NB4 (cell line): ENCODE results near the gene PRPSAP2.

Source experiments
- DNase-seq: peaks from one replicate; pipeline ENCODE4 v3.0.0; 2010; ENCODE audit warnings: low read depth
- H3K4me3 ChIP-seq: one replicate; pipeline ENCODE4 v1.5.1; 2011; ENCODE audit warnings: mild to moderate bottlenecking, low read depth, low read length, moderate library complexity
- MAX ChIP-seq: IDR thresholded peaks from 2 replicates; pipeline ENCODE4 v1.6.1; 2011; ENCODE audit warnings: low read depth, low read length
- MYC ChIP-seq: IDR thresholded peaks from 2 replicates; pipeline ENCODE4 v1.6.1; 2011; ENCODE audit warnings: low read depth, low read length
- POLR2A ChIP-seq: IDR thresholded peaks from 2 replicates; pipeline ENCODE4 v1.6.1; 2011; ENCODE audit warnings: mild to moderate bottlenecking; ENCODE audit not compliant: insufficient read length; ENCODE audit errors: extremely low read depth
- TF ChIP-seq, protein P1 (sequence below): IDR thresholded peaks from one replicate; pipeline ENCODE4 v1.5.1; 2012; ENCODE audit warnings: low read depth, low read length

The PRPSAP2 gene

DNA sequence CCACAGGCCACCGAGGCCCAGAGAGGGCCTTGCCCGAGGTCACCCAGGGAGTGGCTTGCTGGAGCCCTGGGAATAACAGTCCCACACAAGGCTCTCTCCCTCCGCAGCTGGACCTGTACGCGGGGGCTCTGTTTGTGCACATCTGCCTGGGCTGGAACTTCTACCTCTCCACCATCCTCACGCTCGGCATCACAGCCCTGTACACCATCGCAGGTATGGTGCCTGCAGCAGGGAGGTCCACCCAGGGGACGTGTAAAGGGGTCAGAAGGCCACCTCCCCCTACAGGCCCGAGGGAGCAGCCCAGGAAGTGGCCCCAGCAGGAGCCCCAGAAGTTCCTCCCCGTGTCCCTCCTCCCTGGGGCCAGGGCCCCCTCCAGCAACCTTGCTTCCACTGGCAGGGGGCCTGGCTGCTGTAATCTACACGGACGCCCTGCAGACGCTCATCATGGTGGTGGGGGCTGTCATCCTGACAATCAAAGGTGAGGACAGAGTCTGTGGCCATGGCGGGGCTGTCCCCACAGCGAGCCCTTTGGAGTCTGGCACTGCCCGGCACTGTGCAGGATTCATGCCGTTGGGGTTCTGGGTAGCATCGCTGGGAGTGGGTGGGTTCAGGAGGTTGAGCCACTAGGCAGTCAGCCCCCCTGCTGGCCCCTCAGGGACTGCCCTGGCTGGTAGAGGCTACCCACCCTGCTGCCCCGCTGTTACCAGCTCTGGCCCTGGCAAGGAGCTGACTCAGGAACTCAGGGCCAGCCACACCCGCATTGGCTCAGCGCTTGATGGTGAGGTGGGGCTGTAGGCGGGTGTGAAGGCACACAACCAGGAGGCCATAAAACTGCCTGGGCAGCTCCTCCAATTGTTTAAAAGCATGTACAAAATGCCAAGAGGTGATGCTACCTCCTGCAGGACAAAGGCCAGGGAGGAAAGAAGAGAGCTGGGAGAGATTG lies 111.3 kb downstream of the PRPSAP2 start:
- peak; percentile 58 for DNase-seq
- no peak for TF ChIP-seq POLR2A
- TF ChIP-seq MYC, result no peak
- no peak overlapping the region for H3K4me3 ChIP-seq

GRCh38 chr17:18970582-18971480 lies 112.9 kb downstream of the PRPSAP2 start:
- DNase-seq, result no peak
- no peak overlapping the region for H3K4me3 ChIP-seq
- TF ChIP-seq, protein P1, sequence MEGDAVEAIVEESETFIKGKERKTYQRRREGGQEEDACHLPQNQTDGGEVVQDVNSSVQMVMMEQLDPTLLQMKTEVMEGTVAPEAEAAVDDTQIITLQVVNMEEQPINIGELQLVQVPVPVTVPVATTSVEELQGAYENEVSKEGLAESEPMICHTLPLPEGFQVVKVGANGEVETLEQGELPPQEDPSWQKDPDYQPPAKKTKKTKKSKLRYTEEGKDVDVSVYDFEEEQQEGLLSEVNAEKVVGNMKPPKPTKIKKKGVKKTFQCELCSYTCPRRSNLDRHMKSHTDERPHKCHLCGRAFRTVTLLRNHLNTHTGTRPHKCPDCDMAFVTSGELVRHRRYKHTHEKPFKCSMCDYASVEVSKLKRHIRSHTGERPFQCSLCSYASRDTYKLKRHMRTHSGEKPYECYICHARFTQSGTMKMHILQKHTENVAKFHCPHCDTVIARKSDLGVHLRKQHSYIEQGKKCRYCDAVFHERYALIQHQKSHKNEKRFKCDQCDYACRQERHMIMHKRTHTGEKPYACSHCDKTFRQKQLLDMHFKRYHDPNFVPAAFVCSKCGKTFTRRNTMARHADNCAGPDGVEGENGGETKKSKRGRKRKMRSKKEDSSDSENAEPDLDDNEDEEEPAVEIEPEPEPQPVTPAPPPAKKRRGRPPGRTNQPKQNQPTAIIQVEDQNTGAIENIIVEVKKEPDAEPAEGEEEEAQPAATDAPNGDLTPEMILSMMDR, result no peak
- TF ChIP-seq MAX (no peak), POLR2A (no peak), MYC (no peak)

- no peak overlapping the region for H3K4me3 ChIP-seq
- no peak for TF ChIP-seq MYC
- TF ChIP-seq, protein P1, result no peak
- no peak for TF ChIP-seq MAX
- no peak for TF ChIP-seq POLR2A
- DNase-seq, result no peak
Measured at GRCh38 chr17:18971801-18972200, 113.9 kb downstream of the PRPSAP2 start.

- TF ChIP-seq MYC, result no peak
- no peak for TF ChIP-seq POLR2A
- TF ChIP-seq MAX, result no peak
- TF ChIP-seq, protein P1, result no peak
- no peak for DNase-seq
- no peak overlapping the region for H3K4me3 ChIP-seq
Measured at GRCh38 chr17:18974407-18975149, 116.6 kb downstream of the PRPSAP2 start.

DNA sequence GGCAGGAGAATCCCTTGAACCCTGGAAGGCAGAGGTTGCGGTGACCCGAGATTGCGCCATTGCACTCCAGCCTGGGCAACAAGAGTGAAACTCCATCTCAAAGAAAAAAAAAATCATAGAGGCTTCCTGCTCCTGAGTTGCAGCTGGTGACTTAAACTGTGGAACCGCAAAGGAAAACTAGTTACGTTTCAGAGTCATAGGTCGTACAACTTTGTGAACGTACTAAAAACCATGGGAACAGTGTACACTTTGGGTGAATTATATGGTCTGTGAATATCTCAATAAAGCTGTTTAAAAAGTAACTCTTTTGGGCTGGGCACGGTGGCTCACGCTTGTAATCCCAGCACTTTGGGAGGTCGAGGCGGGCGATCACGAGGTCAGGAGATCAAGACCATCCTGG lies 117.7 kb downstream of the PRPSAP2 start:
- no peak overlapping the region for H3K4me3 ChIP-seq
- no peak for DNase-seq
- TF ChIP-seq, protein P1, result no peak
- TF ChIP-seq MYC (no peak), MAX (no peak), POLR2A (no peak)

GRCh38 chr17:18976201-18976600 lies 118.3 kb downstream of the PRPSAP2 start:
- TF ChIP-seq, protein P1, result no peak
- no peak for TF ChIP-seq POLR2A
- TF ChIP-seq MAX, result no peak
- TF ChIP-seq MYC, result no peak
- no peak for DNase-seq

More at GRCh38 chr17:18976201-18976600, 118.3 kb downstream of the PRPSAP2 start:
- no peak overlapping the region for H3K4me3 ChIP-seq
